ENCODE data around the gene VWA7. TPM values are rescaled to one million over a fixed set of nuclear protein-coding genes. Genes with fewer than 3 reads are reported as not detected.

The VWA7 gene
- total and polyA plus RNA-seq, 4 donors = 0.23 to 1.3 (median 0.58) TPM; not detected in 1

DNA sequence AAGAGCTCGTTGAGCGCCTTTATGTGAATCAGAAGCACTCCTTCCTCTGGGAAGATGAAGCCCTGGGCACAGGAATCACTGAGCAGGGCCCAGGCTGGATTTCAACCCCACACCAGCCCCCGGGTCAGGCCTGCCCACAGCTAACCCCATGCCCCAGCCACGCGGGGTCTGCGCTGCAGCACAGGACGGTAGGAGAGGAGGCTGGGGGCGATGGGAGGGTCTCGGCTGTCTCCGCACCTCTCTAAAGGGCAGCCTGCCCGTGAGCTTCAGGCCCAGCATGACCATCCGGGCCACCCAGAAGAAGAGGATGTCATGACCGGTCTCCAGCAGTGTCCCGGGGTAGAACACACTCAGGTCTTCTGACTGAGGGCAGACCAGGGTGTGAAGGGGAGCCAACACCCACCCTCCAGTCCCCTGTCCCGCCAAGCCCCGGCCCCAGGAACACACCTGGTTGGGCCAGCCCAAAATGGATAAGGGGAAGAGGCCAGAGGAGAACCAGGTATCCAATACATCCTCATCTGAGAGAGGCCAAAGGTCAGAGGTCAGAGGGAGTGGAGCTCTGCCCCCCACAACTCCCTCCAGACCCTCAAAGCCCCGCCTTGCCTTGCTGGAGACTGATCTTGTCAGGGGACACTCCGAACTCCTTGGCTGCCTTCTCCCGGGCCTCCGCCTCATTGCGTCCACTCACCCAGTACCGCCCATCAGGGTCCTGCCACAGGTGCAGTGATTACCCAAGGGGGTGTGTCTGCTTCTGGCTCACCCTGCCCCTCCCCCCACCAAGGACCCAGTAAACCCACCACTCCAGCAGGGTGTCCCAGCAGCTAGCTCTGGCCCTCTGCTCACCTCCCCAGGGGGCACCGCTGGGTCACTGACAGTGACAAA, 4.4 kb upstream of the VWA7 start:
- H3K36me3 ChIP-seq (ENCODE audit: control insufficient read depth in 1 of 2, insufficient read depth in 2 of 2, low read length in 1 of 2) = peaks cover 0 to 5% of the 10 kb centered on the region in 2 donors
- H3K27ac ChIP-seq (ENCODE audit: low read depth in 1 of 2, low read length in 2 of 2) = no peak overlapping the region
- H3K9me3 ChIP-seq (ENCODE audit: control insufficient read depth, low read length) = no peaks in the 10 kb centered on the region
- ATAC-seq (ENCODE audit: low FRiP score) = no peak
- intact Hi-C loops (cut with DNase I) = no loop called here
- 94 to 95% methylated on average over 23 of the region's 23 CpGs for whole genome bisulfite sequencing, 2 donors
- no peak for DNase-seq
- H3K4me1 ChIP-seq (ENCODE audit: control insufficient read depth in 1 of 2, insufficient read depth in 2 of 2, low read length in 2 of 2) = no peaks in the 10 kb centered on the region
- H3K27me3 ChIP-seq (ENCODE audit: control insufficient read depth in 1 of 2, insufficient read depth in 2 of 2, low read length in 1 of 2) = no peaks in the 10 kb centered on the region
- no peak overlapping the region for H3K4me3 ChIP-seq (ENCODE audit: low read length in 2 of 2)

DNA sequence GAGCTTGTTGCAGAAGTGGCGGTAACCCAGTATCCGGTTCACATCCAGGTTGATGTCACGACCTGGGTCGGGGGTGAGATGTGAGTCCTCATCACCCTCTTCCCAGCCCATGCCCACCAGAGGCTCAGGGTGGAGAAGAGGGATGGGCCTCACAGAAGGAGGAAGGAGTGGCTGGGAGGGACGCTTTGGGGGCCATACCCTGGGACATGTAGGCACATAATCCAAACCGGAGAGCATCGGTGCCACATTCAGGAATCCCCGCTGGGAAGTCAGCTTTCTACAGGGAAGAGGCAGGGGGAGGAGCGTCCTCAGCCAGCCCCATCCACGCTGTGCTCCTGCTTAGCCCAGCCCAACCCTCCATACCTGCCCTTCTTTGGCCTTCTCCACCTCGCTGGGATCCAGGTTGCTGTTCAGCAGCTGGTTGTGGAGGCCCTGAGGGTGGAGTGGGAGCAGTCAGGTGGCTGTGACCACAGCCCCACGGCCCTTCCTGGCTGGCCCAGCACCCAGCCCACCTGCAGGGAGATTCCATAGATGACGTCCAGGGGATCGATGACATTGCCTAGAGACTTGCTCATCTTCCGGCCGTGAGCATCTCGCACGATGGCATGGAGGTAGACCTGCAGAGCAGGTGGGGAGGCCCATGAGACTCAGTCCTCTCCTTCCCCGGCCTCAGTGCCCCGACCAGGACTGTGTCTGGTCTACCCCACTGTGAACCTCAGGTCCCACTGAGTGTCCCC, 3.5 kb upstream of the VWA7 start:
- intact Hi-C loops (cut with DNase I) = no loop called here
- Histone ChIP-seq H3K9me3 (ENCODE audit: control insufficient read depth, low read length) (no peaks in the 10 kb centered on the region), H3K27ac (ENCODE audit: low read depth in 1 of 2, low read length in 2 of 2) (no peak overlapping the region), H3K4me1 (ENCODE audit: control insufficient read depth in 1 of 2, insufficient read depth in 2 of 2, low read length in 2 of 2) (no peaks in the 10 kb centered on the region), H3K36me3 (ENCODE audit: control insufficient read depth in 1 of 2, insufficient read depth in 2 of 2, low read length in 1 of 2) (peaks cover 0 to 5% of the 10 kb centered on the region in 2 donors), H3K4me3 (ENCODE audit: low read length in 2 of 2) (no peak overlapping the region), H3K27me3 (ENCODE audit: control insufficient read depth in 1 of 2, insufficient read depth in 2 of 2, low read length in 1 of 2) (no peaks in the 10 kb centered on the region)
- ATAC-seq (ENCODE audit: low FRiP score) (no peak), DNase-seq (no peak)
- 88% methylated on average over 20 of the region's 20 CpGs for WGBS, 2 donors

DNA sequence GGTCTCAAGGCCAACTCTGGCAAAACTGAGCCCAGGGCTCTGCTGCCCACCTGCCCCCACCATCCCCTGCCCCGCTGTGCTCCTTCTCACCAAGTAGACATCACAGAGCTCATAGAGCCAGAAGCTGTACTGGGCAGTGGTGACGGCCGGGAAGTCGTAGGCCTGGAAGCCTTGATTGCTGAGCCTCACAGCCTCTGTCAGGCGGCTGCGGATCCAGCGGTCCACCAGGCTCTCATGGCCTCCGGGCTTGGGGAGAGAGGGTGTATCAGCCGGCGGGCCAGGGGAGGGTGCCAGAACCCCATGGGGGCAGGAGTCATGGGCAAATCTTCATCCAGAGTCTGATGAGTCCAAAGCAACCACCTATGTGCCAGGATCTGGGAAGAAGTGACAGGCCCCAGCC, 2.8 kb upstream of the VWA7 start:
- no peaks in the 10 kb centered on the region for H3K27me3 ChIP-seq (ENCODE audit: control insufficient read depth in 1 of 2, insufficient read depth in 2 of 2, low read length in 1 of 2)
- no peaks in the 10 kb centered on the region for H3K4me1 ChIP-seq (ENCODE audit: control insufficient read depth in 1 of 2, insufficient read depth in 2 of 2, low read length in 2 of 2)
- no peak for ATAC-seq (ENCODE audit: low FRiP score)
- H3K36me3 ChIP-seq (ENCODE audit: control insufficient read depth in 1 of 2, insufficient read depth in 2 of 2, low read length in 1 of 2) = peaks cover 0 to 5% of the 10 kb centered on the region in 2 donors
- H3K9me3 ChIP-seq (ENCODE audit: control insufficient read depth, low read length) = no peaks in the 10 kb centered on the region
- H3K27ac ChIP-seq (ENCODE audit: low read depth in 1 of 2, low read length in 2 of 2) = no peak overlapping the region
- no peak for DNase-seq
- H3K4me3 ChIP-seq (ENCODE audit: low read length in 2 of 2) = no peak overlapping the region
- intact Hi-C loops (cut with DNase I) = no loop called here
- WGBS, 2 donors = 89 to 93% methylated on average over 10 of the region's 10 CpGs

DNA sequence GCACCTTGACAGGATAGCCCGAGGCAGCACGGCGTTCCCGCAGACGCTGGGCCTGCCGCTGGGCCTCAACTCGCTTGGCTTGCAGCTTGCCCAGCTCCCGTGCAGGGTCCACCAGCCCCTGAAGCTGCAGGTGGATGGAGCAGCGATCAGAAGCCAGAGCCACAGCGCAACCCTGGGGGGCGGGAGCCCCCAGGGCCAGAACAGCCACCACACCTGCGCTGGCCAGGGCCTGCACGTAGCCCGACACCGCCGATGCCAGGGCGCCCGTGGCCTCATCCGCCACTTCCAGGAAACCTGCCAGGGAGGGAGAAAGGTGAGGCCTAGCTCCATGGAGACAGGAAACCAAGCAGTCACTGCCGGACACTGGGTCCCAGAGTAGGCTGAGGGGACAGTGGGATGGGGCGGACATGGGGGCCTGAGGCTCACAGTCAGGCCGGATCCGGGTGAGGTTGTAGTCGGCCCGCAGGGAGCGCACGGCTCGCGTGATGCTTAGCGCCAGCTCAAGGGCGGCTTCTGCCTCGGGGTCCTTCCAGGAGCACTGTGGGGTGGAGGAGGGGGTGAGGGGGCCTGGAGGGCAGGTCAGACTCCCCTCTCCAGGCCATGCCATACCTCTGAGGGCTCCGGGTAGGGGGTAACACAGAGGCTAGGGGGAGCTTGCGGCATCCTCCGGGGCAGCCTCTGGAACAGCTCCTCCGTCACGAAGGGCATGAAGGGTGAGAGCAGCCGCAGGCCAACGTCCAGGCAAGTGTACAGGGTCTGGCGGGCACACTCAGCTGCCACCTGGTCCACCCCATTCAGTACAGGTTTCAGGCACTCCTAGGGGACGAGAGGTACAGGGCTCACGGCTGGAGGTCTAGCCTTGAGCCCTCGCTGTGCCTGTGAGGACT, 2.1 kb upstream of the VWA7 start:
- Histone ChIP-seq H3K4me1 (ENCODE audit: control insufficient read depth in 1 of 2, insufficient read depth in 2 of 2, low read length in 2 of 2) (no peaks in the 10 kb centered on the region), H3K36me3 (ENCODE audit: control insufficient read depth in 1 of 2, insufficient read depth in 2 of 2, low read length in 1 of 2) (peaks cover 0 to 5% of the 10 kb centered on the region in 2 donors), H3K27ac (ENCODE audit: low read depth in 1 of 2, low read length in 2 of 2) (no peak overlapping the region), H3K27me3 (ENCODE audit: control insufficient read depth in 1 of 2, insufficient read depth in 2 of 2, low read length in 1 of 2) (no peaks in the 10 kb centered on the region), H3K4me3 (ENCODE audit: low read length in 2 of 2) (no peak overlapping the region), H3K9me3 (ENCODE audit: control insufficient read depth, low read length) (no peaks in the 10 kb centered on the region)
- ATAC-seq (ENCODE audit: low FRiP score) (no peak), DNase-seq (no peak)
- intact Hi-C loops (cut with DNase I) = no loop called here
- 92 to 93% methylated on average over 39 to 43 of the region's 43 CpGs for WGBS, 2 donors

DNA sequence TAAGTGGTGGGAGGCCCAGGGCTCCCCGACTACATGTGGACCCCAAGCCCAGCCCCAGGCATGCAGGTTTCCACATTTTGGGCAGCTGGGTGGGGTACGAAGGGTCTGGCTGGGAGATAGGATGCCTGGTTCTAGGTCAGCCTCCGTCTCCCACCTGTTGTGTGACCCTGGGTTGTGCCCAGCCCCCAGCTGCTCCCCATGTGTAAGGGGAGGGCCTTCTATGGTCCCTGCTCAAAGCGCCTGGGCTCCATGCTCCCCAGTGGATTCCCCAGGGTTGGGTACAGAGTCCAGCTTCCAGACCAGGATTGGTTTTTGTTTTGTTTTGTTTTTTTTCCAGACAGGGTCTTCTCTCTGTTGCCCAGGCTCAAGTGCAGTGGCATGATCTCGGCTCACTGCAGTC, 1.1 kb upstream of the VWA7 start:
- ATAC-seq (ENCODE audit: low FRiP score) (no peak), DNase-seq (no peak)
- 95 to 96% methylated on average over 5 of the region's 5 CpGs for WGBS, 2 donors
- H3K27ac ChIP-seq (ENCODE audit: low read depth in 1 of 2, low read length in 2 of 2) = no peak overlapping the region
- no peaks in the 10 kb centered on the region for H3K9me3 ChIP-seq (ENCODE audit: control insufficient read depth, low read length)
- peaks cover 0 to 2% of the 10 kb centered on the region in 2 donors for H3K36me3 ChIP-seq (ENCODE audit: control insufficient read depth in 1 of 2, insufficient read depth in 2 of 2, low read length in 1 of 2)
- no peak overlapping the region for H3K4me3 ChIP-seq (ENCODE audit: low read length in 2 of 2)
- H3K27me3 ChIP-seq (ENCODE audit: control insufficient read depth in 1 of 2, insufficient read depth in 2 of 2, low read length in 1 of 2) = no peaks in the 10 kb centered on the region
- intact Hi-C loops (cut with DNase I) = no loop called here
- no peaks in the 10 kb centered on the region for H3K4me1 ChIP-seq (ENCODE audit: control insufficient read depth in 1 of 2, insufficient read depth in 2 of 2, low read length in 2 of 2)

DNA sequence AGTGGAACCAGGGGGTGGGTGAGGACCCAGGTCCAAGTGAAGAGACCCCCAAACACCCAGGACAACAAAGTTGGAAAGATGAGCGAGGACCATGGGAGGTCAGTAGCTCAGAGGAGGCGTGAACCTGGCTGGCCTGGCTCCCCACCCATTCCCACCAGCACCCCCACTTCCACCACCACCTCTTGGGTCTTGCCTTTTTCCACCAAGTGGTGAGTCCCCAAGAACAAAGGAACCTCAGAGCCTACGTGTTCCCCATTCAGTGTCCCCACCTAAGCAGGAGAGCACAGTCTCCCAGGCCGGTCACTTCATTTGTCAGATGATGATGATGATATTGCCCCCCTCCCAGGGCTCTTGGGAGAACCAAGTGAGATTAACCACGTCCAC, 531 bp upstream of the VWA7 start:
- 89 to 94% methylated on average over 5 of the region's 5 CpGs for WGBS, 2 donors
- no peak overlapping the region for H3K4me3 ChIP-seq (ENCODE audit: low read length in 2 of 2)
- no peaks in the 10 kb centered on the region for H3K27me3 ChIP-seq (ENCODE audit: control insufficient read depth in 1 of 2, insufficient read depth in 2 of 2, low read length in 1 of 2)

DNA sequence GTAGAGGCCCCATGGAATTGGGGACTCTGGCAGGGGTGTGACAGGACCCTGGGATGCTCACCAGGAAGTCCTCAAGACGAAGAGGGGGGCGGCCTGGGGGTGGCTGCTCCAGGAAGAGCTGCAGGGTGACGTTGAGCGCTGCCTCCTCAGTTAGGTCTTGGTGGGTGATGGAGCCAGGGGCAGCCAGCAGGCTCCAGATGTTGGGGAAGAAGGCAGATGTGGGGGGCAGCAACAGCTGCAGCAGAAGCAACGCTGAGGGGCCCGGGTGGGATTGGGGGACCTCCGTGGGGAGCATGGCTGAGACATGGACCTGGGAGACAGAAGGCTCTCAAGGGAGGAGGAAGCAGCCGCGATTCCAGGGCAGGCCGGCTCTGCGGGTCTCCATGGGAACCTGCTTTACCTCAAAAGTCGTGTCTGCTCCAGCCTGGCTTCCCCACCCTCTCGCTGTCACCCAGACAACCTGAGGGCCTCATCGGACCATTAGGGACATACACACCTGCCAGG, 591 bp downstream of the VWA7 start:
- DNase-seq (no peak), ATAC-seq (ENCODE audit: low FRiP score) (no peak)
- H3K9me3 ChIP-seq (ENCODE audit: control insufficient read depth, low read length) = no peaks in the 10 kb centered on the region
- no peaks in the 10 kb centered on the region for H3K4me1 ChIP-seq (ENCODE audit: control insufficient read depth in 1 of 2, insufficient read depth in 2 of 2, low read length in 2 of 2)
- no peak overlapping the region for H3K4me3 ChIP-seq (ENCODE audit: low read length in 2 of 2)
- peaks cover 0 to 2% of the 10 kb centered on the region in 2 donors for H3K36me3 ChIP-seq (ENCODE audit: control insufficient read depth in 1 of 2, insufficient read depth in 2 of 2, low read length in 1 of 2)
- intact Hi-C loops (cut with DNase I) = no loop called here
- WGBS, 2 donors = 48 to 54% methylated on average over 13 to 14 of the region's 14 CpGs
- H3K27me3 ChIP-seq (ENCODE audit: control insufficient read depth in 1 of 2, insufficient read depth in 2 of 2, low read length in 1 of 2) = no peaks in the 10 kb centered on the region
- no peak overlapping the region for H3K27ac ChIP-seq (ENCODE audit: low read depth in 1 of 2, low read length in 2 of 2)

More for the DNA sequence above, 531 bp upstream of the VWA7 start:
- Histone ChIP-seq H3K4me1 (ENCODE audit: control insufficient read depth in 1 of 2, insufficient read depth in 2 of 2, low read length in 2 of 2) (no peaks in the 10 kb centered on the region), H3K36me3 (ENCODE audit: control insufficient read depth in 1 of 2, insufficient read depth in 2 of 2, low read length in 1 of 2) (peaks cover 0 to 2% of the 10 kb centered on the region in 2 donors), H3K9me3 (ENCODE audit: control insufficient read depth, low read length) (no peaks in the 10 kb centered on the region), H3K27ac (ENCODE audit: low read depth in 1 of 2, low read length in 2 of 2) (no peak overlapping the region)
- no peak for DNase-seq
- intact Hi-C loops (cut with DNase I) = no loop called here
- ATAC-seq (ENCODE audit: low FRiP score) = no peak
